Measurements from ENCODE around the gene PTPRT.

The PTPRT gene

GRCh38 chr20:42553374-42553773 lies 636.3 kb downstream of the PTPRT start:
- DNase-seq (ENCODE audit: low read depth in 2 of 2) = no peak

- DNase-seq (ENCODE audit: low read depth in 2 of 2) = no peak
These were observed 640.2 kb downstream of the PTPRT start for GRCh38 chr20:42549496-42549895.

- no peak for DNase-seq (ENCODE audit: low read depth in 2 of 2)
These were observed 644.8 kb downstream of the PTPRT start for GRCh38 chr20:42544926-42545325.

- DNase-seq (ENCODE audit: low read depth in 2 of 2) = no peak
These were observed 656.9 kb downstream of the PTPRT start for GRCh38 chr20:42532831-42533230.

GRCh38 chr20:42531508-42531961 lies 658.2 kb downstream of the PTPRT start:
- DNase-seq (ENCODE audit: low read depth in 2 of 2) = no peak

GRCh38 chr20:42530855-42531448 lies 658.8 kb downstream of the PTPRT start:
- no peak for DNase-seq (ENCODE audit: low read depth in 2 of 2)

- DNase-seq (ENCODE audit: low read depth in 2 of 2) = no peak
These were observed 659.5 kb downstream of the PTPRT start for GRCh38 chr20:42530191-42530590.

GRCh38 chr20:42524058-42524457 lies 665.6 kb downstream of the PTPRT start:
- DNase-seq (ENCODE audit: low read depth in 2 of 2) = no peak

GRCh38 chr20:42516692-42517091 lies 673.0 kb downstream of the PTPRT start:
- DNase-seq (ENCODE audit: low read depth in 2 of 2) = no peak

GRCh38 chr20:42510686-42511085 lies 679.0 kb downstream of the PTPRT start:
- DNase-seq (ENCODE audit: low read depth in 2 of 2) = no peak

GRCh38 chr20:42507874-42508273 lies 681.8 kb downstream of the PTPRT start:
- no peak for DNase-seq (ENCODE audit: low read depth in 2 of 2)

GRCh38 chr20:42506397-42506796 lies 683.3 kb downstream of the PTPRT start:
- DNase-seq (ENCODE audit: low read depth in 2 of 2) = no peak

GRCh38 chr20:42502591-42502990 lies 687.1 kb downstream of the PTPRT start:
- DNase-seq (ENCODE audit: low read depth in 2 of 2) = no peak

- DNase-seq (ENCODE audit: low read depth in 2 of 2) = no peak
These were observed 693.1 kb downstream of the PTPRT start for GRCh38 chr20:42496595-42496994.

GRCh38 chr20:42494290-42494689 lies 695.4 kb downstream of the PTPRT start:
- no peak for DNase-seq (ENCODE audit: low read depth in 2 of 2)

- no peak for DNase-seq (ENCODE audit: low read depth in 2 of 2)
These were observed 696.7 kb downstream of the PTPRT start for GRCh38 chr20:42493001-42493400.

- DNase-seq (ENCODE audit: low read depth in 2 of 2) = no peak
These were observed 697.4 kb downstream of the PTPRT start for GRCh38 chr20:42492290-42492689.

GRCh38 chr20:42485556-42485955 lies 704.1 kb downstream of the PTPRT start:
- no peak for DNase-seq (ENCODE audit: low read depth in 2 of 2)

- DNase-seq (ENCODE audit: low read depth in 2 of 2) = no peak
These were observed 704.8 kb downstream of the PTPRT start for GRCh38 chr20:42484790-42485375.

- DNase-seq (ENCODE audit: low read depth in 2 of 2) = peak in 1 of 2 experiments; percentile 1
These were observed 705.4 kb downstream of the PTPRT start for GRCh38 chr20:42484335-42484734.

- no peak for DNase-seq (ENCODE audit: low read depth in 2 of 2)
These were observed 705.9 kb downstream of the PTPRT start for GRCh38 chr20:42483730-42484303.

- DNase-seq (ENCODE audit: low read depth in 2 of 2) = no peak
These were observed 706.9 kb downstream of the PTPRT start for GRCh38 chr20:42482808-42483207.

- DNase-seq (ENCODE audit: low read depth in 2 of 2) = no peak
These were observed 713.9 kb downstream of the PTPRT start for GRCh38 chr20:42475773-42476172.

All from fibroblast of skin of left quadriceps (primary cell).